IMR-90 (cell line): ENCODE results near the gene MAP3K13. TPM values are rescaled to one million over a fixed set of nuclear protein-coding genes. Genes with fewer than 3 reads are reported as not detected.

ENCODE experiments used
- ATAC-seq: fragments of 200-7000 bp; cut with Tn5 transposase; 2 replicates; pipeline ENCODE4 v1.9.1; 2020; ENCODE audit warnings: low read depth, mild to moderate bottlenecking, moderate library complexity
- BruUV-seq: library from RNA; stranded (reverse); fragments of 400-500 nt; replicated peaks from 2 replicates; lab custom pipeline; 2021; lab: Mats Ljungman, UMichigan
- CTCF ChIA-PET: fragments of 300-600 bp; formaldehyde crosslinking; extraction: SDS; loops from one replicate; lab custom pipeline; 2021; ENCODE audit warnings: antibody characterized with exemption; lab: Yijun Ruan, JAX
- POLR2A ChIA-PET: fragments of 300-600 bp; sonication (Branson Sonifier 250); formaldehyde crosslinking; loops from one replicate; lab custom pipeline; 2022; ENCODE audit warnings: antibody characterized with exemption; ENCODE audit not compliant: unreplicated experiment; lab: Charles Lee
- DNase-seq: peaks from one replicate; pipeline ENCODE4 v3.0.0; 2013
- H2AFZ ChIP-seq: replicated peaks from 2 replicates; pipeline ENCODE3; 2013; ENCODE audit warnings: low read length, mild to moderate bottlenecking; ENCODE audit not compliant: poor library complexity
- H2AK5ac ChIP-seq: 2 replicates; pipeline ENCODE4 v1.6.1; 2013; ENCODE audit warnings: low read depth, low read length, inconsistent platforms
- H2AK9ac ChIP-seq: replicated peaks from 2 replicates; pipeline ENCODE3; 2013; ENCODE audit warnings: mild to moderate bottlenecking, low read depth, low read length, moderate library complexity; ENCODE audit not compliant: poor library complexity
- H2BK120ac ChIP-seq: 2 replicates; pipeline ENCODE4 v1.6.1; 2013; ENCODE audit warnings: low read depth, low read length, inconsistent platforms
- H2BK15ac ChIP-seq: 3 replicates; pipeline ENCODE4 v1.6.1; 2013; ENCODE audit warnings: low read depth, low read length, inconsistent platforms
- H2BK20ac ChIP-seq: 2 replicates; pipeline ENCODE4 v1.6.1; 2013; ENCODE audit warnings: low read depth, mild to moderate bottlenecking, inconsistent platforms, low read length, moderate library complexity
- H2BK5ac ChIP-seq: 2 replicates; pipeline ENCODE4 v1.6.1; 2013; ENCODE audit warnings: mild to moderate bottlenecking, low read depth, low read length, inconsistent platforms; ENCODE audit not compliant: poor library complexity, severe bottlenecking
- H3K14ac ChIP-seq: replicated peaks from 2 replicates; pipeline ENCODE4 v1.6.1; 2013; ENCODE audit warnings: low read depth, low read length, inconsistent platforms
- H3K18ac ChIP-seq: 2 replicates; pipeline ENCODE4 v1.6.1; 2013; ENCODE audit warnings: low read depth, low read length, control low read depth
- H3K23ac ChIP-seq: 2 replicates; pipeline ENCODE4 v1.6.1; 2013; ENCODE audit warnings: low read depth, low read length, inconsistent platforms
- H3K27ac ChIP-seq: 2 replicates; pipeline ENCODE4 v1.5.1; 2013; ENCODE audit warnings: mild to moderate bottlenecking, control low read depth, low read length; ENCODE audit not compliant: insufficient read depth
- H3K27me3 ChIP-seq: 2 replicates; pipeline ENCODE4 v1.6.1; 2013; ENCODE audit warnings: low read length; ENCODE audit not compliant: control insufficient read depth, insufficient read depth
- H3K36me3 ChIP-seq: 2 replicates; pipeline ENCODE4 v1.6.1; 2013; ENCODE audit warnings: low read length, mixed read lengths; ENCODE audit not compliant: control insufficient read depth, insufficient read depth
- H3K4ac ChIP-seq: 2 replicates; pipeline ENCODE4 v1.6.1; 2013; ENCODE audit warnings: low read depth, low read length, inconsistent platforms
- H3K4me1 ChIP-seq: 2 replicates; pipeline ENCODE4 v1.6.1; 2013; ENCODE audit warnings: low read length, mixed read lengths; ENCODE audit not compliant: control insufficient read depth, insufficient read depth
- H3K4me2 ChIP-seq: 2 replicates; pipeline ENCODE4 v1.6.1; 2013; ENCODE audit warnings: low read depth, mild to moderate bottlenecking, control low read depth, low read length, moderate library complexity
- H3K4me3 ChIP-seq: 2 replicates; pipeline ENCODE4 v1.5.1; 2013; ENCODE audit warnings: low read depth, mild to moderate bottlenecking, control low read depth, low read length, moderate library complexity; ENCODE audit not compliant: insufficient read depth
- H3K56ac ChIP-seq: 2 replicates; pipeline ENCODE4 v1.6.1; 2013; ENCODE audit warnings: low read length, inconsistent platforms; ENCODE audit not compliant: insufficient read depth; ENCODE audit errors: extremely low read depth
- H3K79me1 ChIP-seq, 2 experiments: 2 replicates each; pipeline ENCODE4 v1.6.1; 2013; ENCODE audit warnings: low read length in 2 of 2, inconsistent platforms in 1 of 2, low read depth in 1 of 2
- H3K9ac ChIP-seq: 2 replicates; pipeline ENCODE4 v1.6.1; 2013; ENCODE audit warnings: low read depth, low read length, control low read depth
- H3K9me1 ChIP-seq: 2 replicates; pipeline ENCODE4 v1.6.1; 2013; ENCODE audit warnings: low read length, inconsistent platforms; ENCODE audit not compliant: insufficient read depth
- H3K9me3 ChIP-seq: 2 replicates; pipeline ENCODE4 v1.6.1; 2013; ENCODE audit warnings: low read length; ENCODE audit not compliant: control insufficient read depth, insufficient read depth
- H4K20me1 ChIP-seq: 2 replicates; pipeline ENCODE4 v1.6.1; 2013; ENCODE audit warnings: low read length, inconsistent platforms; ENCODE audit not compliant: insufficient read depth
- H4K5ac ChIP-seq: 2 replicates; pipeline ENCODE4 v1.6.1; 2013; ENCODE audit warnings: mild to moderate bottlenecking, low read depth, low read length, control low read depth
- H4K8ac ChIP-seq, 2 experiments: 2 replicates each; pipeline ENCODE4 v1.6.1; 2013; ENCODE audit warnings: low read depth in 2 of 2, low read length in 2 of 2, control low read depth in 1 of 2, inconsistent platforms in 1 of 2
- H4K91ac ChIP-seq: 2 replicates; pipeline ENCODE4 v1.6.1; 2013; ENCODE audit warnings: low read depth, low read length, inconsistent platforms; ENCODE audit not compliant: insufficient read depth
- BHLHE40 ChIP-seq: fragments of 150-350 bp; IDR thresholded peaks from 2 replicates; pipeline ENCODE4 v1.6.1; 2016; ENCODE audit warnings: mild to moderate bottlenecking, low read depth, low read length
- CTCF ChIP-seq: conservative IDR thresholded peaks from 2 replicates; pipeline ENCODE4 v1.5.1; 2012; ENCODE audit warnings: mild to moderate bottlenecking, low read depth, low read length, improper control_type of control experiment
- FOS ChIP-seq: fragments of 150-350 bp; IDR thresholded peaks from 2 replicates; pipeline ENCODE4 v1.6.1; 2016; ENCODE audit warnings: low read depth, low read length
- MAFK ChIP-seq: IDR thresholded peaks from 2 replicates; pipeline ENCODE4 v1.6.1; 2012; ENCODE audit warnings: low read depth, low read length, improper control_type of control experiment
- MXI1 ChIP-seq: IDR thresholded peaks from 2 replicates; pipeline ENCODE4 v1.6.1; 2012; ENCODE audit warnings: low read depth, mild to moderate bottlenecking, low read length, moderate library complexity, borderline replicate concordance
- NFE2L2 ChIP-seq: fragments of 150-350 bp; IDR thresholded peaks from 2 replicates; pipeline ENCODE4 v1.6.1; 2016; ENCODE audit warnings: low read depth, mild to moderate bottlenecking, low read length
- POLR2A ChIP-seq: IDR thresholded peaks from 2 replicates; pipeline ENCODE4 v1.6.1; 2012; ENCODE audit warnings: mild to moderate bottlenecking, low read depth, low read length
- RAD21 ChIP-seq: IDR thresholded peaks from 2 replicates; pipeline ENCODE4 v1.6.1; 2012; ENCODE audit warnings: low read length, improper control_type of control experiment
- RFX5 ChIP-seq: IDR thresholded peaks from 2 replicates; pipeline ENCODE4 v1.8.0; 2012; ENCODE audit warnings: low read depth, mild to moderate bottlenecking, low read length, moderate library complexity
- SMC3 ChIP-seq: fragments of 150-350 bp; IDR thresholded peaks from 2 replicates; pipeline ENCODE4 v1.6.1; 2016; ENCODE audit warnings: low read depth, mild to moderate bottlenecking, antibody characterized with exemption, low read length, moderate library complexity
- USF2 ChIP-seq: fragments of 150-350 bp; IDR thresholded peaks from 2 replicates; pipeline ENCODE4 v1.6.1; 2017; ENCODE audit warnings: mild to moderate bottlenecking, antibody characterized with exemption, low read length, low read depth
- WGBS, 2 experiments: methylation state at CpG; one replicate each; pipeline versions ENCODE4 v1.1.5 to v1.1.7; 2013; ENCODE audit warnings: missing lambda C conversion rate in 2 of 2; ENCODE audit not compliant: insufficient read length in 1 of 2; ENCODE audit errors: extremely low coverage in 2 of 2; 5-methylcytosine and 5-hydroxymethylcytosine counted together
- dilution Hi-C: fragments of 300-500 bp; cut with HindIII; formaldehyde crosslinking; loops from one replicate; pipeline ENCODE4 v1.14.3; 2018; ENCODE audit warnings: low sequenced_read_pairs; ENCODE audit not compliant: unreplicated experiment
- in situ Hi-C: fragments of 300-500 bp; cut with MboI; formaldehyde crosslinking; loops from 3 replicates; pipeline ENCODE4 v1.14.3; 2019; ENCODE audit warnings: low sequenced_read_pairs, inconsistent platforms, mixed read lengths
- intact Hi-C: fragments of 100-400 bp; cut with micrococcal nuclease; formaldehyde crosslinking; loops from 2 replicates; pipeline ENCODE4 v1.10.0; 2022
- polyA plus RNA-seq, 3 experiments: library from polyadenylated mRNA; depleted of rRNA; stranded (reverse); fragments of >200 nt; gene quantifications; 2 replicates each; pipeline ENCODE4 v1.2.3, GENCODE V29; 2012; ENCODE audit warnings: low replicate concordance in 1 of 3
- total RNA-seq: library from RNA; depleted of rRNA; stranded (reverse); fragments of >200 nt; gene quantifications from 2 replicates; pipeline ENCODE4 v1.2.3, GENCODE V29; 2012

Gene MAP3K13
- total and polyA plus RNA-seq, 2 of the 4 experiments (the other 2 are of a cell fraction), result 9.9 to 17.6 TPM

GRCh38 chr3:185460719-185461350 is 97.9 kb downstream of the MAP3K13 start:
- POLR2A ChIA-PET, result no interaction called here
- ATAC-seq, result no peak
- no peak overlapping the region for H2AK5ac ChIP-seq
- H3K56ac ChIP-seq, result no peak overlapping the region
- H3K27ac ChIP-seq, result no peak overlapping the region
- H3K14ac ChIP-seq, result no peak overlapping the region
- intact Hi-C loops, result no loop called here
- no peak overlapping the region for H2AK9ac ChIP-seq
- no peaks in the 10 kb centered on the region for H4K20me1 ChIP-seq
- dilution Hi-C loops, result no loop called here
- no peak overlapping the region for H2BK120ac ChIP-seq
- H3K4me2 ChIP-seq, result no peak overlapping the region
- H3K4me1 ChIP-seq, result no peaks in the 10 kb centered on the region
- no peak overlapping the region for H3K9ac ChIP-seq
- no peak overlapping the region for H3K23ac ChIP-seq
- no peak overlapping the region for H3K18ac ChIP-seq
- H3K27me3 ChIP-seq, result no peaks in the 10 kb centered on the region
- WGBS, 2 experiments, result no CpG with 5 or more reads among the region's 6 CpGs
- no TSS peak for BruUV-seq
- H4K5ac ChIP-seq, result no peak overlapping the region
- no peaks in the 10 kb centered on the region; the same call in 1 of the 2 replicates for H3K9me1 ChIP-seq
- no peak overlapping the region for H2BK20ac ChIP-seq
- H4K8ac ChIP-seq, result no peak overlapping the region
- no peak overlapping the region for H2BK5ac ChIP-seq
- DNase-seq, result peak; percentile 34
- no peak overlapping the region for H2AFZ ChIP-seq
- H3K4ac ChIP-seq, result no peak overlapping the region
- H3K36me3 ChIP-seq, result peaks cover 4% of the 10 kb centered on the region
- TF ChIP-seq USF2, result no peak
- no peak for TF ChIP-seq NFE2L2
- TF ChIP-seq FOS, result no peak
- TF ChIP-seq MAFK, result no peak
- TF ChIP-seq POLR2A, result no peak
- no peak for TF ChIP-seq BHLHE40
- no peak for TF ChIP-seq MXI1
- TF ChIP-seq SMC3, result peak; percentile 39; the same call in 1 of the 2 replicates
- peak; percentile 35 for TF ChIP-seq RAD21
- TF ChIP-seq RFX5, result no peak
- TF ChIP-seq CTCF, result peak; percentile 45
- no peak overlapping the region for H4K91ac ChIP-seq
- no peak overlapping the region for H2BK15ac ChIP-seq
- in situ Hi-C loops, result no loop called here
- H3K79me1 ChIP-seq, result no peaks in the 10 kb centered on the region
- no peak overlapping the region for H3K4me3 ChIP-seq
- CTCF ChIA-PET, result interaction anchor here (0.6 to 2.5 kb wide), 10 partner anchors 10 to 317 kb away, joined by 3 to 10 read pairs (median 4); no protein-coding TSS in a partner anchor
- H3K9me3 ChIP-seq, result no peaks in the 10 kb centered on the region
